Adrenal gland (tissue), 12 donors: Measurements from ENCODE around the gene LAMA2. TPM values are rescaled to one million over a fixed set of nuclear protein-coding genes. Genes with fewer than 3 reads are reported as not detected.

Experiments used
- DNase-seq, 7 donors: peaks; one replicate each; pipeline ENCODE4 v3.0.0-alpha.2; 2019 to 2020
- H3K27ac ChIP-seq, 5 donors: fragments of 200-600 bp; sonication (generic) in 4 of 5; 1 replicate in 3 of 5; 2 replicates in 2 of 5; pipeline versions ENCODE4 v1.5.1 to v1.8.0; 2016 to 2020; ENCODE audit warnings: mild to moderate bottlenecking in 1 of 5
- H3K27me3 ChIP-seq: fragments of 200-600 bp; 2 replicates; pipeline ENCODE4 v1.8.0; 2021
- H3K36me3 ChIP-seq, 2 donors: fragments of 200-600 bp; replicated peaks in 1 of 2; 1 replicate in 1 of 2; 2 replicates in 1 of 2; pipeline versions ENCODE4 v1.5.1 to v1.8.0; 2018 to 2022
- H3K4me1 ChIP-seq, 2 donors: fragments of 200-600 bp; replicated peaks in 1 of 2; 1 replicate in 1 of 2; 2 replicates in 1 of 2; pipeline versions ENCODE4 v1.5.1 to v1.8.0; 2018 to 2021
- H3K4me3 ChIP-seq, 4 donors: fragments of 200-600 bp; sonication (generic) in 3 of 4; one replicate each; pipeline ENCODE4 v1.5.1; 2016 to 2018
- H3K9me3 ChIP-seq, 3 donors: fragments of 200-600 bp; sonication (generic) in 1 of 3; replicated peaks in 1 of 3; 1 replicate in 2 of 3; 2 replicates in 1 of 3; pipeline versions ENCODE4 v1.5.1 to v1.8.0; 2016 to 2021
- CTCF ChIP-seq, 6 experiments: fragments of 450-650 bp in 4 of 6; fragments of 200-600 bp in 2 of 6; sonication (generic) in 1 of 6; IDR thresholded peaks; 1 replicate in 5 of 6; 2 replicates in 1 of 6; pipeline versions ENCODE4 v1.5.1 to v1.8.0; 2016 to 2021; ENCODE audit warnings: antibody characterized with exemption in 6 of 6, mild to moderate bottlenecking in 2 of 6, moderate library complexity in 1 of 6
- POLR2A ChIP-seq, 2 donors: fragments of 450-650 bp; IDR thresholded peaks; one replicate each; pipeline ENCODE4 v1.6.1; 2017; ENCODE audit warnings: antibody characterized with exemption in 2 of 2, mild to moderate bottlenecking in 2 of 2, moderate library complexity in 1 of 2
- WGBS, 4 donors: extraction: QIAGEN DNeasy Blood & Tissue Kit in 2 of 4; methylation state at CpG; one replicate each; pipeline versions ENCODE4 v1.1.5 to v1.1.7; 2013 to 2017; 5-methylcytosine and 5-hydroxymethylcytosine counted together
- intact Hi-C, 2 donors: fragments of 100-400 bp; cut with DNase I; formaldehyde crosslinking; loops; one replicate each; pipeline versions ENCODE4 v1.14.1 to v1.15.0; 2022 to 2023
- polyA plus RNA-seq, 3 donors: library from polyadenylated mRNA; stranded (reverse); fragments of 200-250 nt in 2 of 3; fragments of 350-450 nt in 1 of 3; fragmentation: Illumina TruSeq in 1 of 3; extraction: RNeasy Lipid Tissue Mini Kit (QIAGEN cat#74804) in 1 of 3; gene quantifications; one replicate each; pipeline ENCODE4 v1.2.3, GENCODE V29; 2013 to 2014
- total RNA-seq, 9 donors: library from RNA; depleted of rRNA in 4 of 9; stranded (reverse); fragments of >200 nt in 4 of 9; fragments of 120-200 nt in 1 of 9; fragmentation: NEBNext Ultra II Directional in 1 of 9; extraction: Animal tissue kit (Norgen Biotek cat#: 25700) in 1 of 9; gene quantifications; one replicate each; pipeline versions ENCODE4 v1.1.0 to v1.2.4, GENCODE V29; 2013 to 2023
- donor health status: healthy with polysubstance abuse.
- donor health status: Bipolar disorder and iron deficiency.
- donor health status: DM: yes; HTN: yes; CAD: no.
- donor health status: DM: no; HTN: no; CAD: no.
- donor health status: DM: no; HTN: no; CAD: no.
- donor health status: DM: yes; HTN: yes; CAD: no.

Gene LAMA2
- total and polyA plus RNA-seq, 12 donors = 5.8 to 105 (median 38.9) TPM

- 5 to 8% (median 7%) methylated on average over 8 of the region's 8 CpGs for WGBS, 4 donors
- Histone ChIP-seq H3K9me3 (no peaks in the 10 kb centered on the region), H3K36me3 (peaks cover 0 to 4% of the 10 kb centered on the region in 2 donors), H3K4me1 (peaks cover 11 to 35% of the 10 kb centered on the region in 2 donors), H3K27ac (peak overlapping the region in 4 of 5 donors; percentile 25 to 74 (median 58)), H3K27me3 (no peaks in the 10 kb centered on the region), H3K4me3 (peak overlapping the region in 1 of 4 donors; percentile 22)
- peak in 1 of 7 donors; percentile 16 for DNase-seq
- no peak for TF ChIP-seq POLR2A (IDR thresholded peaks at IDR 0.05)
- TF ChIP-seq CTCF (IDR thresholded peaks at IDR 0.05) = peak; percentile 43 to 83 (median 64)
- intact Hi-C loops = loop anchor here in 1 of 2 donors (5.0 to 10.0 kb wide), 2 partner anchors 78 to 266 kb away; no protein-coding TSS in a partner anchor
These were observed 616.3 kb downstream of the LAMA2 start for GRCh38 chr6:129498950-129499842.

- intact Hi-C loops = loop anchor here (5.0 to 10.0 kb wide), 3 partner anchors 77 to 265 kb away; no protein-coding TSS in a partner anchor
- Histone ChIP-seq H3K4me1 (peaks cover 11 to 35% of the 10 kb centered on the region in 2 donors), H3K9me3 (no peaks in the 10 kb centered on the region), H3K36me3 (no peaks in the 10 kb centered on the region), H3K27me3 (no peaks in the 10 kb centered on the region), H3K27ac (peak overlapping the region in 1 of 5 donors; percentile 55), H3K4me3 (no peak overlapping the region)
- no peak for TF ChIP-seq POLR2A (IDR thresholded peaks at IDR 0.05)
- TF ChIP-seq CTCF (IDR thresholded peaks at IDR 0.05) = no peak
- 84 to 92% (median 88%) methylated on average over 4 of the region's 4 CpGs for WGBS, 4 donors
- DNase-seq = no peak
These were observed 616.9 kb downstream of the LAMA2 start for GRCh38 chr6:129499843-129500219.

GRCh38 chr6:129500958-129501739, 618.2 kb downstream of the LAMA2 start:
- Histone ChIP-seq H3K27me3 (no peaks in the 10 kb centered on the region), H3K4me3 (no peak overlapping the region), H3K9me3 (no peaks in the 10 kb centered on the region), H3K27ac (peak overlapping the region in 4 of 5 donors; percentile 59 to 83 (median 70)), H3K36me3 (no peaks in the 10 kb centered on the region), H3K4me1 (peaks cover 11 to 35% of the 10 kb centered on the region in 2 donors)
- WGBS, 4 donors = 35 to 39% (median 35%) methylated on average over 13 of the region's 13 CpGs
- no peak for TF ChIP-seq POLR2A (IDR thresholded peaks at IDR 0.05)
- TF ChIP-seq CTCF (IDR thresholded peaks at IDR 0.05) = peak in 5 of 6 experiments; percentile 7 to 34 (median 32)
- intact Hi-C loops = loop anchor here in 1 of 2 donors (10.0 kb wide), 1 partner anchor 84 kb away; no protein-coding TSS in a partner anchor
- DNase-seq = peak; percentile 72 to 96 (median 86)
